K562 (cell line): ENCODE measurements around the gene CACNA2D3. TPM values are rescaled to one million over a fixed set of nuclear protein-coding genes. Genes with fewer than 3 reads are reported as not detected.

ENCODE experiments used
- ATAC-seq: fragments of 200-7000 bp; cut with Tn5 transposase; 3 replicates; pipeline ENCODE4 v1.9.1; 2020; ENCODE audit warnings: moderate library complexity
- BruUV-seq: library from RNA; stranded (reverse); fragments of 400-500 nt; replicated peaks from 2 replicates; lab custom pipeline; 2021; lab: Mats Ljungman, UMichigan
- CTCF ChIA-PET: fragments of 300-600 bp; formaldehyde crosslinking; extraction: SDS; loops from one replicate; lab custom pipeline; 2021; ENCODE audit warnings: low intra/inter-chr PET ratio; lab: Yijun Ruan, JAX
- POLR2A ChIA-PET: fragments of 300-600, 350-650 bp; sonication (Branson Sonifier 250); formaldehyde crosslinking; extraction: SDS; loops from one replicate; lab custom pipeline; 2021; ENCODE audit warnings: antibody characterized with exemption, inconsistent platforms; lab: Yijun Ruan, JAX
- DNase-seq, 4 experiments: peaks; one replicate each; pipeline versions ENCODE4 v3.0.0 to v3.0.0-alpha.2; 2011 to 2018; ENCODE audit warnings: low spot score in 3 of 4, mixed read lengths in 3 of 4; ENCODE audit errors: extremely low read depth in 1 of 4
- FAIRE-seq: peaks from 2 replicates; lab custom pipeline; 2011; peaks lifted over from hg19 to GRCh38; lab: Jason Lieb, UNC
- H2AFZ ChIP-seq: 2 replicates; pipeline ENCODE4 v1.6.0; 2011; ENCODE audit warnings: low read depth, low read length, control low read depth, inconsistent platforms
- H3K27ac ChIP-seq: fragments of 200-600 bp; 3 replicates; pipeline ENCODE4 v1.8.0; 2011; ENCODE audit warnings: low read depth, mild to moderate bottlenecking, control low read depth, inconsistent platforms, low read length, moderate library complexity, mixed read lengths; ENCODE audit errors: extremely low read depth
- H3K27me3 ChIP-seq, 2 experiments: fragments of 300-600 bp in 1 of 2; 2 replicates in 1 of 2; 3 replicates in 1 of 2; pipeline versions ENCODE4 v1.6.0 to v1.8.0; 2011; ENCODE audit warnings: inconsistent platforms in 2 of 2, low read length in 2 of 2, mild to moderate bottlenecking in 1 of 2, mixed read lengths in 1 of 2, moderate library complexity in 1 of 2; ENCODE audit not compliant: control insufficient read depth in 2 of 2, insufficient read depth in 2 of 2
- H3K36me3 ChIP-seq: fragments of 300-600 bp; 3 replicates; pipeline ENCODE4 v1.8.0; 2011; ENCODE audit warnings: mild to moderate bottlenecking, low read length, inconsistent platforms; ENCODE audit not compliant: control insufficient read depth, insufficient read depth
- H3K4me1 ChIP-seq, 2 experiments: fragments of 200-600 bp in 1 of 2; replicated peaks in 1 of 2; 2 replicates in 1 of 2; 3 replicates in 1 of 2; pipeline versions ENCODE4 v1.5.1 to v1.8.0; 2011; ENCODE audit warnings: inconsistent platforms in 2 of 2, low read length in 2 of 2, mild to moderate bottlenecking in 1 of 2, mixed read lengths in 1 of 2, moderate library complexity in 1 of 2; ENCODE audit not compliant: control insufficient read depth in 2 of 2, insufficient read depth in 2 of 2
- H3K4me2 ChIP-seq: 2 replicates; pipeline ENCODE4 v1.6.1; 2011; ENCODE audit warnings: low read length, control low read depth, inconsistent platforms, mixed read lengths; ENCODE audit not compliant: insufficient read depth
- H3K4me3 ChIP-seq: fragments of 200-600 bp; sonication (generic), shearing (Covaris generic); 2 replicates; pipeline ENCODE4 v1.5.1; 2016; ENCODE audit warnings: control low read depth, inconsistent platforms
- H3K79me2 ChIP-seq: fragments of 200-600 bp; 3 replicates; pipeline ENCODE4 v1.8.0; 2011; ENCODE audit warnings: low read length, inconsistent platforms; ENCODE audit not compliant: control insufficient read depth, insufficient read depth
- H3K9ac ChIP-seq, 2 experiments: 2 replicates each; pipeline versions ENCODE4 v1.6.0 to v1.6.1; 2011; ENCODE audit warnings: low read depth in 2 of 2, low read length in 2 of 2, control low read depth in 1 of 2, inconsistent platforms in 1 of 2, mild to moderate bottlenecking in 1 of 2, mixed read lengths in 1 of 2; ENCODE audit not compliant: insufficient read depth in 1 of 2
- H3K9me1 ChIP-seq: one replicate; pipeline ENCODE4 v1.6.0; 2011; ENCODE audit warnings: inconsistent platforms, mild to moderate bottlenecking, low read length, moderate library complexity; ENCODE audit not compliant: control insufficient read depth, insufficient read depth
- H3K9me3 ChIP-seq: replicated peaks from 2 replicates; pipeline ENCODE4 v1.5.1; 2011; ENCODE audit warnings: low read depth, low read length, inconsistent platforms; ENCODE audit not compliant: control insufficient read depth, insufficient read depth
- H4K20me1 ChIP-seq: replicated peaks from 2 replicates; pipeline ENCODE4 v1.6.1; 2011; ENCODE audit warnings: low read length, inconsistent platforms, mixed read lengths; ENCODE audit not compliant: control insufficient read depth, insufficient read depth
- BCOR ChIP-seq: fragments of 450-650 bp; IDR thresholded peaks from 2 replicates; pipeline ENCODE4 v1.6.1; 2016
- HCFC1 ChIP-seq: IDR thresholded peaks from 2 replicates; pipeline ENCODE4 v1.6.1; 2012; ENCODE audit warnings: low read depth, low read length, improper control_type of control experiment
- OTX1 ChIP-seq: fragments of 450-650 bp; formaldehyde crosslinking; IDR thresholded peaks from 2 replicates; pipeline ENCODE4 v1.4.0; 2022; ENCODE audit warnings: mild to moderate bottlenecking
- TEAD1 ChIP-seq, 2 experiments: fragments of 450-650 bp in 1 of 2; sonication (generic) in 1 of 2; formaldehyde crosslinking; IDR thresholded peaks; 2 replicates each; pipeline versions ENCODE4 v1.4.0 to v1.8.0; 2020 to 2022; ENCODE audit warnings: mild to moderate bottlenecking in 2 of 2, missing genetic modification reagents in 1 of 2
- ZFX ChIP-seq: sonication (generic); formaldehyde crosslinking; IDR thresholded peaks from 2 replicates; pipeline ENCODE4 v1.8.0; 2022; ENCODE audit warnings: mild to moderate bottlenecking, missing genetic modification reagents, moderate library complexity
- ZNF133 ChIP-seq: fragments of 250-450 bp; sonication (Bioruptor Pico); IDR thresholded peaks from 2 replicates; pipeline ENCODE4 v1.4.0; 2020; ENCODE audit warnings: mild to moderate bottlenecking
- ZNF445 ChIP-seq: fragments of 250-450 bp; sonication (Bioruptor Pico); IDR thresholded peaks from 2 replicates; pipeline ENCODE4 v1.4.0; 2020; ENCODE audit warnings: low read depth, mild to moderate bottlenecking, moderate library complexity
- WGBS: fragments of 100-300 bp; shearing (Covaris generic); methylation state at CpG from one replicate; pipeline ENCODE4 v1.1.6; 2016; ENCODE audit warnings: low coverage, mixed read lengths; ENCODE audit not compliant: insufficient coverage; ENCODE audit errors: missing lambda C conversion rate; 5-methylcytosine and 5-hydroxymethylcytosine counted together
- in situ Hi-C: fragments of 300-500 bp; cut with MboI; formaldehyde crosslinking; loops from 4 replicates; pipeline ENCODE4 v1.15.0; 2018; ENCODE audit warnings: inconsistent platforms, mixed read lengths
- intact Hi-C: fragments of 100-400 bp; cut with micrococcal nuclease; formaldehyde crosslinking; loops from 2 replicates; pipeline ENCODE4 v1.14.2; 2022
- polyA plus RNA-seq, 8 experiments: library from polyadenylated mRNA; depleted of rRNA in 4 of 8; stranded (reverse) in 5 of 8; unstranded in 3 of 8; fragments of >200 nt; fragmentation: Nextera tagmentation in 2 of 8; fragmentation: Illumina TruSeq in 1 of 8; extraction: Ambion mirVana in 2 of 8; extraction: Trizol in 1 of 8; gene quantifications; 2 replicates each; pipeline versions ENCODE4 v1.2.1 to v1.2.3, GENCODE V29; 2011 to 2014; ENCODE audit warnings: inconsistent platforms in 1 of 8, missing spikeins in 1 of 8
- total RNA-seq, 7 experiments: library from RNA; depleted of rRNA in 6 of 7; stranded (reverse); fragments of >200 nt in 6 of 7; fragmentation: Illumina TruSeq in 2 of 7; extraction: Trizol in 2 of 7; gene quantifications; 2 replicates each; pipeline versions ENCODE4 v1.2.1 to v1.2.3, GENCODE V29; 2011 to 2021; ENCODE audit warnings: low replicate concordance in 1 of 7
- TF ChIP-seq, protein P1 (sequence below): fragments of 250-450 bp; sonication (Bioruptor Pico); IDR thresholded peaks from 2 replicates; pipeline ENCODE4 v1.8.0; 2021; ENCODE audit warnings: moderate library complexity, mild to moderate bottlenecking, inconsistent platforms

CACNA2D3 gene
- total and polyA plus RNA-seq, 9 of the 15 experiments (the other 6 are each of a cell fraction or from before 2014, with no cell fraction given) = 0.01 TPM; not detected in 8

DNA sequence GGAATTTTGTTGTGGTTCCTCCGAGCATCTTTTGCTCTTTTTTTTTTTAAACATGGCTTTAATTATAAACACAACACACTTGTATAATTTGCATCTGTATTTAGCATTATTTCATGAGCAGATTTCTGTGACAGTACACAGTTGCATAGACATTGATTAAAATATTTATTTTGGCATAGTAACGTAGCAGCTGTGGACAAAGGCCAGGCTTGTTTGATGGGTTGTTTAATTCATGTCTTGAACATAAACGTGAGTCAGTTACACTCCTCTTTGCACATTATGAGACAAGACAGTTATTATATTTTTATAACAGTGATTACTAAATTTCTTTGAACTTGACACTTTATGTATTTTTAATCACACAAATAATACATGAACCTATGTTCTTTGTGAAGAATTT lies 182.5 kb downstream of the CACNA2D3 start:
- TF ChIP-seq BCOR (no peak), OTX1 (CRISPR knock-in tag) (no peak), ZNF445 (CRISPR knock-in tag) (no peak), ZFX (no peak), TEAD1 (CRISPR knock-in tag; IDR thresholded peaks at IDR 0.05) (no peak), HCFC1 (no peak), ZNF133 (CRISPR knock-in tag) (no peak)
- TF ChIP-seq, protein P1, sequence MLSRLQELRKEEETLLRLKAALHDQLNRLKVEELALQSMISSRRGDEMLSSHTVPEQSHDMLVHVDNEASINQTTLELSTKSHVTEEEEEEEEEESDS (CRISPR knock-in tag) = no peak
- DNase-seq = no peak
- H3K27me3 ChIP-seq = no peaks in the 10 kb centered on the region
- no peaks in the 10 kb centered on the region for H3K36me3 ChIP-seq
- H2AFZ ChIP-seq = no peak overlapping the region
- ChIA-PET POLR2A (no interaction called here), CTCF (no interaction called here)
- no peak overlapping the region for H3K4me3 ChIP-seq
- no TSS peak for BruUV-seq
- no peak overlapping the region for H3K27ac ChIP-seq
- 0% methylated on average over 3 of the region's 3 CpGs for WGBS
- in situ Hi-C loops = no loop called here
- FAIRE-seq = no peak
- 0 out of 2 replicates have a peak, but pooled peaks cover 3% of the 10 kb centered on the region for H4K20me1 ChIP-seq
- no peaks in the 10 kb centered on the region for H3K9me3 ChIP-seq
- H3K4me1 ChIP-seq = no peaks in the 10 kb centered on the region
- no peak overlapping the region for H3K4me2 ChIP-seq
- no peaks in the 10 kb centered on the region for H3K9me1 ChIP-seq
- no peak overlapping the region for H3K9ac ChIP-seq
- intact Hi-C loops = no loop called here
- ATAC-seq = no peak
- H3K79me2 ChIP-seq = no peaks in the 10 kb centered on the region
